Stimulated activated CD4-positive, alpha-beta T cell treated with anti-CD3 and anti-CD28 coated beads, Interleukin-15, amount 100 ng/mL, for 1 hour (primary cell): ENCODE results near the gene MMD2.

Experiments
- DNase-seq, 2 donors: peaks; one replicate each; pipeline ENCODE4 v3.0.0-alpha.2; 2020; ENCODE audit warnings: low read depth in 1 of 2, low spot score in 1 of 2

Gene MMD2

DNA sequence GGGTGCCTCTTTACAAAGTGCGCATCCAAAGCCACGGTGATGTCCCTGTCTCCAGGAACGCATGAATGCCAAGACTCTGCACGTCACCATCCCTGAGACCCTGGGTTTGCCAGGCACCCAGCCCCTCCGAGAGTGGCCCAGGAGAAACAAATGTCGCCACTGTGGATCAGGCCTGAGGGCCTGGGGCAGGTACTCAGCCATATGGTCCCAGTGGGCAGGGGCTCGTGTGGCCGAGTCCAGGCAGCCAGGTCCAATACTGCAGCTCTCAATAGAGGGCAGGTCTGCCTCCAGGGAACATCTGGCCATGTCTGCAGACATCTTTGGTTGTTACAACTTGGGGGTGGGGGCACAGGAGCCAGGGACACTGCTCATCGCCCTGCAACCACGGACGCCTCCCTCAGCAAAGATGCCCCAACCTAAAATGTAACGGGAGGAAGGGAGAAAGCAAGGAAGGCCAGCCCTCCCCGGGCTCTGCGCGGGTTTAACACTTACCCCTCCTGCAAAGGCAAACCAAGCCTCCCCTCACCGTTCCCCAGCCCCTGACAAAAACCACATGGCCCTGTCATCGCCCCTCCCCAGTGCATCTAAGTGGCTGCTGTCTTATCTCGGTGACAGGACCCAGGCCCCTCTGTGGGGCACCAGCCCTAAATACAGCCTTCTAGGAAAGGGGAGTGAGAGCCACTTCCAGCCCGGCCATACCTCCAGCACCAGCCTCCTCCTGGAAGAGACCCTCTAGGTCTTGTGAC lies 86.9 kb downstream of the MMD2 start:
- DNase-seq, result no peak

DNA sequence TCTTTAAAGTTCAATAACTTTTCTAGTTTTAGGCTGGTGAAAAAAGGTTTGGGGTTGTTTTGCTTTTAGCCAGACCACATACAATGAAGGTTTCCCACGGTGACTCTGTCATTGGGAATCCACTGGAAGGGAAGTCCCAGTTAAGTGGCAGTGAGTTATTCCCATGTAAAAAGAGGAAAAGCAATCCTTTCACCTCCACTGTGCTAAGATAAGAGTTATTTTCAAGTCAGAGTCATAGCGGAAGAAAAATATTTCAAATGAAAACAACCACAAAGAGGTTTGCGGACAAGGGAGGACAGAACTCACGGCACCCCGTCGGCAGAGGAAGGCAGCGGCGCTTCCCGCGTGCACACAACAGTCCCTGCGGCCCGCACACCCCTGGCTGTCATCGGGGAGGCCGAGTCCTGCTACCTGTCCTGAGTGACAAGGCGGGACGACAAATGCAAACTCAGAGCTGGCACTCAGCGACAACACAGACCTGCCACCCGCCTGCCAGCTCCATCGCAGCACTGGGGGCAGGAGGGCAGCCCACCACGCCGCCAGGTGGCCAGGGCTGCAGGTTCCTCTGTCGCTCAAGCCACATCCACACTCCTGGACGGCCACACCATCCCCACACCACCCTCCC lies 87.8 kb downstream of the MMD2 start:
- DNase-seq, result no peak

DNA sequence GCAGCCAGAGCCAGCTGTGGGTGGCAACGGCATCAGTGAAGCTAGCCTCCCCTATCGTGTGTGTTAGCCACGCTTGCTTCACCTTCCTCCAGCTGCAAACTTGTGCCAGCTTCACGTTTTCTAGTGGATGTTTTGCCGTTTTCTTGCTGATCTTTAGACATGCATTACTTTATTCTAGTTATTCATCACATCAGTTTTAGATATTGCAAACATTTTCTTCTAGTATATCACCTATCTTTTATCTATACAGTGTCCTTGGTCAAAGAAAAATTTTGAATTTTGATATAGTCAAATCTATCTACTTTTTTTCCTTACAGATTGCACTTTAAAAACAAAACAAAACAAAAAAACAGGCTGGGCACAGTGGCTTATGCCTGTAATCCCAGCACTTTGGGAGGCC lies 90.5 kb downstream of the MMD2 start:
- no peak for DNase-seq

DNA sequence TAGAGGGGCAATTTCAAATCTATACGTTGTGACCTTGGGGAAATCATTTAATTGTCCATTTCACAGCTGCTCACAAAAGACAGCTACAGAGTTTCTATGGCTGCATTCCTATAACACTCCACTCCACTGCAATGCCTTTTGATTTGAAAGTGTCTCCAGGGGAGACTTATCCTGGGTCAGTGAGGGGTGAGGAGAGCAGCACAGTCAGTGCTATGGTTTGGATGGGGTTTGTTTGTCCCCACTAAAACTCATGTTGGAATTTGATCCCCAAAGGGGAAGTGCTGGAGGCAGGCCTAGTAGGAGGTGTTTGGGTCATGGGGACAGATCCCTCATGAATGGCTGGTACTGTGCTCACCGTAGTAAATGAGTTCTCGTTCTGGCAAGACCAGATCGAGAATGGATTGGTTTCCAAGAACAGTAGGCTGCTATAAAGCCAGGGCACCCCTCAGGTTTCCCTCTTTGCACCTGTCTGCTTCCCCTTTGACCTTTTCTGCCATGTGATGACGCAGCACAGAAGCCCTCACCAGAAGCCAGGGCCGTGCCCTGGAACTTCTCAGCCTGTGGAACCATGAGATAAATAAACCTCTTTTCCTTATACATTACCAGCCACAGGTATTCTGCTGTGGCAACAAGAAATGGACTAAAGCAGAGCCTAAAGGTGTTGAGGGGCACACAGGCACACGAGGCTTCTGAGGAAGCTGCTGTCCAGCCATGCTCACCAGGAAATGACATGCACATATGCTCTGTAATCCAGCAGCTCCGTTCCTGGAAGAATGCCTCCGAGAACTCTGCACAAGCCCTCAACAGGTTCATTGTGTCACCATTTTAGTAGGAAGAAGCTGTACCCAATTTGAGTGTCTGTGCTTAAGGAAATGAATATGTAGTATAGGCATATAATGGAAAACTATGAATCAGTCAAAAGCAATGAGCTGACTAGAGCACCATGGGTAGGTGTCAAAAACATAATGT lies 92.2 kb downstream of the MMD2 start:
- no peak for DNase-seq

DNA sequence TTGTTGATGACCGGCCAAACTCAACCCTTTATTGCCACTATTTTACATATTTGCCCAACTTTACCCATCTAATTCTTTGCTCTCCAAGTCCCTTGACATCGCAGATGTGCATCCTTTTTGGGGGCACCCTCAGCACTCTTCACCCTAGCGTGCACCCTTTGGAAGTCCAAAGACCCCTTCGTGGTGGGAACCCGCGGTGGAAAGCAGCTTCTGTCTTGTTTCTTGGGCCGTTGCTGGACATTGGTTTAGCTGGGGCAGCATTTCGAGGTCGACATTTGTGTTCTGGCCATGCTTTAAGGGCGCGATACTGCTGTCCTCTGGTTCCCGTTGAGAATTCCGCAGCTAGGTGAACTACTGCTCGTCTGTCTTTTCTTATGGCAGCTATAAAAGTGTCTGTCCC lies 96.8 kb downstream of the MMD2 start:
- DNase-seq, result no peak

DNA sequence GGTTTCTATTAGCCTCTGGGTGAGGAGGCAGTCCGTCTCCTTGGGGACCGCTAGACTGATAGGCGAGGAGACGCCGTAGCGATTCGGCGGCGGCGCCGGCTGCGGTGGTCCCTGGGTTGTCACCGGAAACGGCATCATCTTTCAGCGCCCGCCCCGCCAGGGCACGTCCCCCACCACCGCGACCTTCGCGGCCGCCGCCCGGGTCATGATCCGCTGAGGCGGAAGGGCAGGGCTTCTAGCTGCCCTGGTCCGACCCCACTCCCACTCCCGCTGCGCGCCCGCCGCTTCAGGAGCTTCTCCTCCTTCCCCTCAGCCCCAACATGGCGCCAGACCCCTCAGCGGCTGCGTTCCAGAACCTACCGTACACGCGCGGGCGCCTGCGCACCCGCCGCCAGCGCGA lies 97.3 kb downstream of the MMD2 start, which contains the start of gene PAPOLB:
TSS of gene PAPOLB (minus strand) at position 358 of the 400 bp plus-strand sequence. CDS start at position 138, 220 bp downstream.
- DNase-seq, result no peak

DNA sequence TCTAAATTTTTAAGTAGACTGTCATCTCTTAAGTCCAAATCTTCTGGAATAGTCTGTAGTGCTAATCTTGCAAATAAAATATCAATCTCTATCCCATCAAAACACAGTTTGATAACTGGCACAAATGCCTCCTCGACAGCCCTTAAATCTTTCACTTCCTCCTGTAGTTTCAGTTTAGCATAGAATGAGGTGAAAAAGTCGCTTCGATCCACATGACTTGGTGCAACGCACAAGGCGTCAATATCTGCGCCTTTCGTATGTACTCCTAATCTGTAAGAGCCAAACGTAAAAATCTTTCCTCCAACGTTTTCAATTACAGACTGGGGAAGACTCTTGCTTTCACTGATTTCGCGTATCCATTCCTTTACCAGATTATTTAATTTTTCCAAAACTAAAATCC lies 97.8 kb downstream of the MMD2 start:
- DNase-seq, result no peak

DNA sequence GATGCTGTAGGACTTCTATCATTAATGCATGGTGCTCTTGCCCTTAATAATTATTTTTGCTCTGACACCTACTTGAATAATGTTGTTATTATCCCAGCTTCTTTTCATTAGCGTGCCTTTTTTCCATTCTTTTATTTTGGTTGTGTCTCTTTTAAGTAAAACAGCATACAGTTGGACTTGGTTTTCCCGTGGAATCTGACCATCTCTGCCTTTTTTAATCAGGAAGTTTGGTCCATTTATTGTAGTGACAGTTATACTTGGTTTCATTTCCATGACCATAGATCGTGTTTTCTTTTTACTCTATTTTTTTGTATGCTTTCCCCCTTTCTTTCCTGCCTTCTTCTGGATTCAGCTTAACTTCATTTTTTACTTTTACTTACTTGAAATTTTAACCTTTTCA lies 101.8 kb downstream of the MMD2 start:
- no peak for DNase-seq

DNA sequence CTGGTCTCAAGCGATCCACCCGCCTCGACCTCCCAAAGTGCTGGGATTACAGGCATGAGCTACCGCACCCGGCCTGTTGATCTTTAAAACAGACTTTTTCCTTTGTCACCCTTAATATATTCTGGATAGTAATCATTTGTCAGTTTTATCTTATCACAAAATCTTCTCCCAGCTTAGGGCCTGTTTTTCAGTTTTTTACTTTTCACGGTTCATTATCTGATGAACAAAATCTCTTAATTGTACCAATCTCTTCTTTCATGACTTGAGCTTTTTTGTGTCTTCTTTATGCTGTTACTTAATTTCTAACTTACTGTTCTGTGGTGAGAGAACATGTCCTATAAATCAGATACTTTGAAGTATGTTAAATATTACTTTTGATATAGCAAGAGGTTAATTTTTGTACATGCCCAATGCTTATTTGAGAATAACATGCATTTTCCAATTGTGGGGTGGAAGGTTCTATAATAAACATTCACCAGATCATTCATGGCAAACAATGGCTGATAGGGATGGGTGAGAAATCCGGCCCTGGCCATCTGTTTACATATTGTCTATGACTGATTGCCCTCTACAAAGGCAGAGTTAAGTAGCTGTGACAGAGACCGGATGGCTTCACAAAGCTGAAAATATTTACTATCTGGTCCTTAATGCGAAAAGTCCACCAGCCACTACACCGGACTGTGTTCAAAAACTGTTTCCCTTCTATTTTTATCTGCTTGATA lies 102.5 kb downstream of the MMD2 start:
- no peak for DNase-seq
